Tibial nerve (tissue), 4 donors: ENCODE measurements around the gene MSI2. TPM values are rescaled to one million over a fixed set of nuclear protein-coding genes. Genes with fewer than 3 reads are reported as not detected.
"Not testable (repeated sequence)": the region's sequence is repeated elsewhere in the genome, so short reads cannot be mapped to it uniquely, and the experiment has no call there.

ENCODE experiments used
- DNase-seq, 2 donors: peaks; one replicate each; pipeline ENCODE4 v3.0.0-alpha.2; 2019; ENCODE audit warnings: low spot score in 2 of 2
- H3K27ac ChIP-seq, 4 donors: fragments of 200-600 bp; sonication (generic) in 3 of 4; one replicate each; pipeline ENCODE4 v1.5.1; 2017 to 2019; ENCODE audit warnings: mild to moderate bottlenecking in 1 of 4
- H3K27me3 ChIP-seq, 2 donors: fragments of 200-600 bp; sonication (generic) in 1 of 2; one replicate each; pipeline versions ENCODE4 v1.5.1 to v1.6.0; 2017 to 2019
- H3K36me3 ChIP-seq, 3 donors: fragments of 200-600 bp; sonication (generic); one replicate each; pipeline ENCODE4 v1.5.1; 2018 to 2019
- H3K4me1 ChIP-seq, 4 donors: fragments of 200-600 bp; sonication (generic) in 3 of 4; one replicate each; pipeline ENCODE4 v1.5.1; 2017 to 2019
- H3K4me3 ChIP-seq, 4 donors: fragments of 200-600 bp; sonication (generic) in 3 of 4; one replicate each; pipeline ENCODE4 v1.5.1; 2017 to 2019; ENCODE audit warnings: mild to moderate bottlenecking in 1 of 4, moderate library complexity in 1 of 4
- H3K9me3 ChIP-seq, 4 donors: fragments of 200-600 bp; sonication (generic) in 3 of 4; one replicate each; pipeline ENCODE4 v1.5.1; 2017 to 2019
- CTCF ChIP-seq, 5 experiments: fragments of 200-600 bp in 3 of 5; fragments of 450-650 bp in 2 of 5; sonication (generic) in 3 of 5; IDR thresholded peaks; one replicate each; pipeline ENCODE4 v1.5.1; 2016 to 2019; ENCODE audit warnings: antibody characterized with exemption in 5 of 5, mild to moderate bottlenecking in 3 of 5, moderate library complexity in 2 of 5
- EP300 ChIP-seq, 2 donors: sonication (generic); formaldehyde crosslinking; IDR thresholded peaks; one replicate each; pipeline ENCODE4 v1.6.1; 2017; ENCODE audit warnings: antibody characterized with exemption in 2 of 2, mild to moderate bottlenecking in 1 of 2
- POLR2A ChIP-seq, 2 donors: fragments of 450-650 bp; IDR thresholded peaks; one replicate each; pipeline ENCODE4 v1.6.1; 2017; ENCODE audit warnings: antibody characterized with exemption in 2 of 2, mild to moderate bottlenecking in 2 of 2, moderate library complexity in 2 of 2
- WGBS, 2 donors: methylation state at CpG; one replicate each; pipeline ENCODE4 v1.1.5; 2018; 5-methylcytosine and 5-hydroxymethylcytosine counted together
- total RNA-seq, 4 donors: library from RNA; depleted of rRNA; stranded (reverse); fragments of >200 nt; gene quantifications; one replicate each; pipeline ENCODE4 v1.1.0, GENCODE V29; 2016

Gene MSI2
- total RNA-seq, 4 donors from 2014 or later, result 11.5 to 18.3 (median 14.2) TPM

- peaks cover 0 to 9% (median 0%) of the 10 kb centered on the region in 3 donors for H3K36me3 ChIP-seq
- DNase-seq, result no peak
- H3K27me3 ChIP-seq, result no peaks in the 10 kb centered on the region
- H3K4me1 ChIP-seq, result no peaks in the 10 kb centered on the region
- no peak overlapping the region for H3K4me3 ChIP-seq
- TF ChIP-seq POLR2A (IDR thresholded peaks at IDR 0.05) (no peak), EP300 (IDR thresholded peaks at IDR 0.05) (no peak), CTCF (IDR thresholded peaks at IDR 0.05) (no peak)
- no peak overlapping the region for H3K27ac ChIP-seq
- WGBS, 2 donors, result 87% methylated on average over 13 of the region's 13 CpGs
- peaks cover 0 to 4% (median 2%) of the 10 kb centered on the region in 4 donors for H3K9me3 ChIP-seq
Observed at GRCh38 chr17:57615836-57616757, 359.8 kb downstream of the MSI2 start.

GRCh38 chr17:57617218-57617617, 360.9 kb downstream of the MSI2 start:
- Histone ChIP-seq H3K4me3 (no peak overlapping the region), H3K27ac (no peak overlapping the region), H3K36me3 (peaks cover 0 to 9% (median 0%) of the 10 kb centered on the region in 3 donors), H3K9me3 (peaks cover 0 to 4% (median 2%) of the 10 kb centered on the region in 4 donors), H3K27me3 (no peaks in the 10 kb centered on the region), H3K4me1 (no peaks in the 10 kb centered on the region)
- no peak for TF ChIP-seq POLR2A (IDR thresholded peaks at IDR 0.05)
- no peak for TF ChIP-seq EP300 (IDR thresholded peaks at IDR 0.05)
- no peak for TF ChIP-seq CTCF (IDR thresholded peaks at IDR 0.05)
- DNase-seq, result no peak

GRCh38 chr17:57619061-57619937, 363.0 kb downstream of the MSI2 start:
- H3K4me3 ChIP-seq, result no peak overlapping the region
- TF ChIP-seq CTCF (IDR thresholded peaks at IDR 0.05) (no peak), POLR2A (IDR thresholded peaks at IDR 0.05) (no peak), EP300 (IDR thresholded peaks at IDR 0.05) (no peak)
- no peaks in the 10 kb centered on the region for H3K27me3 ChIP-seq
- peaks cover 0 to 3% (median 0%) of the 10 kb centered on the region in 4 donors for H3K4me1 ChIP-seq
- H3K27ac ChIP-seq, result no peak overlapping the region
- no peak for DNase-seq
- WGBS, 2 donors, result 93 to 95% methylated on average over 19 of the region's 19 CpGs
- peaks cover 0 to 9% (median 0%) of the 10 kb centered on the region in 3 donors for H3K36me3 ChIP-seq
- H3K9me3 ChIP-seq, result peaks cover 0 to 4% (median 2%) of the 10 kb centered on the region in 4 donors

GRCh38 chr17:57620576-57620975, 364.3 kb downstream of the MSI2 start:
- DNase-seq, result no peak
- peaks cover 0 to 4% (median 2%) of the 10 kb centered on the region in 4 donors for H3K9me3 ChIP-seq
- H3K27ac ChIP-seq, result no peak overlapping the region
- H3K4me1 ChIP-seq, result peaks cover 0 to 3% (median 0%) of the 10 kb centered on the region in 4 donors
- peaks cover 0 to 9% (median 0%) of the 10 kb centered on the region in 3 donors for H3K36me3 ChIP-seq
- no peak for TF ChIP-seq EP300 (IDR thresholded peaks at IDR 0.05)
- H3K27me3 ChIP-seq, result no peaks in the 10 kb centered on the region
- 80 to 97% methylated on average over 2 of the region's 2 CpGs for WGBS, 2 donors
- no peak overlapping the region for H3K4me3 ChIP-seq

GRCh38 chr17:57621791-57622190, 365.5 kb downstream of the MSI2 start:
- not testable (repeated sequence) for H3K36me3 ChIP-seq, DNase-seq, H3K9me3 ChIP-seq, H3K27ac ChIP-seq, H3K27me3 ChIP-seq, H3K4me1 ChIP-seq, H3K4me3 ChIP-seq
- 94 to 99% methylated on average over 6 of the region's 6 CpGs for WGBS, 2 donors
